Skeletal muscle cell (primary cell): ENCODE measurements around the gene GATAD2B.
"Not testable (repeated sequence)": the region's sequence is repeated elsewhere in the genome, so short reads cannot be mapped to it uniquely, and the experiment has no call there.

Experiments
- DNase-seq: peaks from one replicate; pipeline ENCODE4 v3.0.0-alpha.2; 2010; ENCODE audit warnings: low read depth
- H3K4me3 ChIP-seq: 2 replicates; pipeline ENCODE4 v1.5.1; 2011; ENCODE audit warnings: low read depth, mild to moderate bottlenecking, control low read depth, low read length, moderate library complexity

GATAD2B gene

DNA sequence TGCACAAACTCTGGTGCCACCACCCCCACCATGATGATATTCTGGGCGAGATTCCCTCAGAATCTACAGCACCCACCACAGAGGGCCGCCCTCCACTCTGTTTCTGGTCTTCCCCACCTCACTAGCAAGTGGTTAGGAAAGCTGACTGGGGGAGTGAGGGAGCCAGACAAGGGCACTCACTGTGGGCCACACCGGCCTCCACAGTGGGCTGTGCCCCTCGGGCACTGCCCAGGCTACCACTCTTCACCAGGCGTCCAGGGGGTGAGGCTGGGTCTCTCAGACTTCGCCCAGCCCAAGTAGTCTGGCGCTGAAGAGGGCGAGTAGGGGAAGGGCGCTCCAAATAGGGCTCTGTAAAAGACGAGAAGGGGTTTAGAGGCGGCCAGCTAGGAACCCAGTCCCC is 11.2 kb upstream of the GATAD2B start:
- no peak for DNase-seq
- H3K4me3 ChIP-seq = no peak overlapping the region

DNA sequence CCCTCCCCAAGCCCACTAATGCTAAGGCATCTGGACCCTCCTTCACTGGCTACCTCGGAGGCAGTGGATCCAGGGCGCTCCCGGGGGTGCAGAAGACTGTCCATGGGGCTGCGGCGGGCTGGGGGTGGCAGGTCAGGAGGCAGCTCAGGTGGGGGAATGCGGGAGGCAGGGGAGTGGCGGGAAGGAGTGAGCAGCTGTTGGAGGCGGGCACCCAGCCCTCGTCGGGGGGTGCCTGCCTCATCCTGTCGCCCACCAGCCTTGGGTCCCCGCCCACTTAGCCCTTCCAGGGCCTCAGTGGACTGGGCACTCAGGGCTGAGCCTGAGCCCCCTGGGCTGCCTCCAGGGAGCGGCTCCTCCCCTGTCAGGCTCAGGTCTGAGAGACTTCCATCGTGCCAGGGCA is 10.7 kb upstream of the GATAD2B start:
- H3K4me3 ChIP-seq = no peak overlapping the region
- no peak for DNase-seq

DNA sequence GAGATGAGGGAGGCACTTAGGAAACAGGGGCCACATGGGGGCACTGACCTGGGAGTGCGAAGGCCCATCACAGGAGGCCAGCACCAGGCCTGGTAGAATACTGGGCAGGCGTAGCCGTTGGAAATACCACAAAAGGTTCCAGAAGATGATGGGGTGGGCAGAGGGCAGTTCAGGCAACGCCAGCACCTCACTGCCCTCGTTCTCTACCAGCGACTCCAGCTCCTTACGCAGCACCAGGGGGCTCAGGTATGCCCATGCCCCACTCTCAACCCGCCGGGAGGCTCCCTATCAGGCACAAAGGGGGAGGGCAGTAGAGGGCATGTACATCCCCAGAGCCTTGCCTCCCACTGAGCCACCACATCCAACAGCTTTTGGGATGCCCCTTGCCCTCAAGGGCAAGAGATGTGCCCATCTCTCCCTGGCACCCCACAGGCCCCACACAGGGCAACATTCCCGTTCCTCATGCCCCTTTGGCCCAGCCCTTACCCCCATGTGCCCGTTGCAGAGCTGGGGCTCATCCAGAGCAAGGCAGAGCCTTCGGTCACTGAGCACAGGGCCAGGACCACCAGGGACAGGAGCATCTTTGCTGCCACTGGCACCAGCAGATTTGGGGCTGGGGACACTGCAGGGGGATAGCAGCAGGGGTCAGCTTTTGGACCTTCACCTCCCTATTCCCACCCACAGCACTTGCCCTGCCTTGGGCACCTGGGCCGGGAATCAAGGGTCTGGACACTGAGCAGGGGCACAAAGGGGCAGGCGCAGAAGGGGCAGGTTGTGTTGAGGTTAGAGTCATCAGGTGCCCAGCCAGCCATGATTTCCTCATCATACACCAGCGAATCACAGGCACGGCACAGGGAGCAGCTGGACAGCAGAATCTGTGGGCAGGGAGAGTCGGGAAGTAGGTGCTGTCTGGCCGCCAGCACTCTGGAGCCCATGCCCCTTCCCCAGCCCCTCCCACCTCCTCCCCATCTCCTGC is 9.7 kb upstream of the GATAD2B start:
- H3K4me3 ChIP-seq = no peak overlapping the region
- DNase-seq = no peak

DNA sequence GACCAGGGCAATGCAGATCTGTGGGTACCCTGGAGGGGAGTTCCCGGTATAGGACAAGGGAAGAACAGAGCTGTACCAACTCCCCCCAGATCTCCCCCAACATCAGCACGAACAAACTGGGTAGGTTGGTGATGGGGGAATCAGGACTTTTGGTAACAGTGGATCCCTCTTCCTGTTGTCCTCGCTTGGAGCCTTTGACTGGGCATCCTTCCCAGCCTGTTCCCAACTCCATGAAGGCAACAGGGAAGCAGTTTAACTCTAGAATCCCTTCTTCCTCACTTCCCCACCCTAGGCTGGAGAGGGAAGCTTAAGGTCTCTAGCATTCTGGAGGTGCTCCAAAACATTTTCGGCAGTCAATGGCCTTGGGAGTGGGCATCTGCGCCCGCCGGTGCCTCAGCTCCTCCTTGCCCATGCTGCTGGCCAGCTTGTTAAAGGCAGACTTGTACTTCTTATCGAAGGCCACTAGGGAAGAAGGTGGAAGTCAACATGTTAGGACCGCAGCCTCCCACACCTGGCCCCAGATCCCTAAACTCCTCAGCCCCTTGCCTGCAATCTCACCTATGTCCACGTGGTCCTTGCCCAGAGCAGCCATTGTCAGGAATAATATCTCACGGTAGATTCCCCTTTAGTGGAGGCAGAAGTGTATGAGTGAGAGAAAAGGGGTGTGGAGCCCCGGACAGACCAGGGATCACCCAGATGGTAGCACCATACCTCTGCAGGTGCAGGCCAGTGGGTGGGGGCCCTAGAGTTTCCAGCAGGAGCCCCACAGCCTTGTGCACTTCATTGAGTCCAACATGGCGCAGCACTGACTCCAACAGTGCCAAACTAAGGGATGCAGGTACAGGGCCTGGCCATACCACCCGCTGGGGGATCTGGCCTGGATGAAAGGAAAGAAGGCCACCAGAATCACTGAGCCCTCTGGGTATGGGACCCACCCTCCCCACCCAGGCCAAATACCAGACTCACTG is 7.5 kb upstream of the GATAD2B start:
- no peak for DNase-seq
- H3K4me3 ChIP-seq = no peak overlapping the region

DNA sequence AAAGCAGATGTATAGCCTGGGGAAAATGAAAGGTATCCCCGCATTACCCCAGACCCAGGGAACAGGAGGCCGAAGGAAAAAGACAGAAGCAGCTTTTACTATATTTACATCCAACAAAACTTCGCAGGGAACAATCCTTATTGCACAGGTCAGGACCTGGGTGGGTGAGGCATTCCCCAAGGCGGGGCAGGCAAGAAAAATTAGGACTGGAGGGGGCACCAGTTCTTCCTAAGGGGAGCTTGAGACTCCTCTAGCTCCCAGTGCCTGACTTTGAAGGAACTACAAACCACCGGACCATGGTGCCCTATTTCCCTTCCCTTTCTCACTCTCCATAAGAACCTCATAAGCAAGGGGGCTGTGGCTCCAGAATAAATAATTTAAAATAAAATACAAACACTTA is 6.7 kb upstream of the GATAD2B start:
- no peak for DNase-seq
- no peak overlapping the region for H3K4me3 ChIP-seq

DNA sequence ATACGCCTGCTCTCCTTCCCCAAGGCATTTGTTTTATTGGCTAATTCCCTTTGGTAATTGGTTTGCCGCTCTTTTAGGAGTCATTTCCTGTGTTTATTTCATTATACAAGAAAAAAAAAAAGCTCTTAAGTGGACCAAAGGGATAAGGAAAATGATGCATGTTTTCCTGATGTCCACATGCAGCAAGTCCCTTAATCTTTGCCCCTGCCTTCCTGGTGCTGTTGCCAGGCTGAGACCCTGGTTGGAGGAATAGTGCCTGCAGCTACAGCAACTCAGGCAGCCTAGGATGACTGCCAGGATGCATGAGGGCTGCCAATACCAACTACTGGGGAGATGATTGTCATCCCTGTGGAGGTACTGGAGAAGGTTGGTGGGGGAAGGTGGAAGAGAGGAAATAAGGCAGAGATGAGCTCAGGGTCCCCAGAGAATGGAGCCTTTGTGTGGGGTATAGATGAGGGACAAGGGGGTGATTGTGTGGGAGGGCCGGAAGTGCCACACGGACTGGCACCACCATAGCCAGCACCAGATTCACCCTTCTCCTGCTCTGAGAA is 6.1 kb upstream of the GATAD2B start:
- no peak overlapping the region for H3K4me3 ChIP-seq
- DNase-seq = no peak

DNA sequence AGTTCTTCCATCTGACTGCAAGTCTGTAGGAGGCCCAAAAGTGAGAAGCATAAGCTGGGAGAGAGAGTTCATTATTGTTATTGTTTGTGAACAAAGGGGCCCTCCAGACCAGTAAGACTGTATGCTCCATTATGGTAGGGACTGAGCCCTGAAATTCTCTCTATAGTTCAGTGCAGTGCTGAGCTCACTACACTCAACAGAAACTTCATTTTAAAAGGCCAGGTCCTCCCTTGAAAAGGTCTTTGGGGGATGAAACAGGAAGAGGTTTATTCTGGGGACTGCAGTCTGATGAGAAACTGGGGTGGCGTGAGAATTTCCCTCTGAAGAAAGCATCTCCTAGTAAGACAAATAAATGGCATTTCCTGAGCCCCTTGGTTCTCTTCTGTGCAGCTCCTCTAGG is 5.5 kb upstream of the GATAD2B start:
- H3K4me3 ChIP-seq = no peak overlapping the region
- DNase-seq = no peak

DNA sequence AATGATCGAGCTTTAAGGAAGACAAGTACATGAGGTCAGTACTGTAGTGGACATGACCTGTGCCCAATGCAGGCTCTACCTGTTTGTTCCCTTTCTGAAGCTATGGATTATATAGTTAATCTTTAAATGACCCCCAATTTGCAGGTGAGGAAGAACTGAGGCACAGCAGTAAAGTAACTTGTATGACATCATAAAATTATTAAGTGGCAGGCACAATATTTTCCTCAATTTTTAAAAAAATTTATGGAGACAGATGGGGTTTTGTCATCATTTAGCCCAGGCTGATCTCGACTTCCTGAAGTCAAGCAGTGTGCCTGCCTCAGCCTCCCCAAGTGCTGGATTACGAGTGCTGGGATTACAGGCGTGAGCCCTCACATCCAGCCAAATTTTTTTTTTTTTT is 3.6 kb upstream of the GATAD2B start:
- no peak for DNase-seq
- H3K4me3 ChIP-seq = no peak overlapping the region

DNA sequence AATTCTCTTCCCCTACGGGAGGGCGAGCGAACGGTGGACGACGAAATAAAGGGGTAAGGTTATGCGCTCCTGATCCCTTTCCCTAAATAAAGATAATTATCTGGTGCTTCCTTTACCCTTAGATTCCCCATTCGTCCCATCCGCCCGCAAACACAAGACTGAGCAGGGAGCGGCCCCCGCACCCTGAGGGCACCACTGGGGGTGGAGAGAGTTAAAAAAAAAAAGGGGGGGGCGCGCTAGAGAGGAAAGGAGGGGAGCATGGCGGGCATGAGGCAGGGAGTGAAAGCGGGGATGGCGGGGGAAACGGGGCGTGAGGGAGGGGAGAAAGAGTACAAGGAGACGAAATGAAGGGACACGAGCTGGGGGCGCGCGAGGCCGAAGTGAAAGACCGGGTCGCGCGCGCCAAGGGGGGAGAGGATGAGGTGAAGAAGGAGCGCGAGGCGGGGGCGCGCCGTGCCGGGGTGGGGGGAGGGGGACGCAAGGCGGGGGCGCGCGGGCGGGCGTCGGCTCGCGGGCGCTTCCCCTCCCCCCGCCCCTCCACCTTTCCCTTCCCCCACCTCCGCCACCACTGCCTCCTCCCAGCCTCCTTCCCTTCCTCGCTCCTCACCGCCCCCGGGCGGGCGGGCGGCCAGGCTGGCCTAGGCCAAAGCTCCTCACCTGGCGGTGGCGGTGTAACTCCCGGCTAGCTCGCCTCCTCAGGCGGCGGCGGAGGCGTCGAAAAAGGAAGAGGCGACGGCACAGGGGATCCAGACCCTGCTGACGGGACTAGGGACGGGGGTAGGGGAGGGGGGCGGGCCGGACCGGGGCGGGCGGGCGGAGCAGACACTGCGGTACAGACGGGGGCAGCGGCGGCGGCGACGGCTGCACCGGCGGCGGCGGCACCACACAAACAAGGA is 448 bp downstream of the GATAD2B start:
- peak overlapping the region; percentile 78 for H3K4me3 ChIP-seq
- no peak for DNase-seq

DNA sequence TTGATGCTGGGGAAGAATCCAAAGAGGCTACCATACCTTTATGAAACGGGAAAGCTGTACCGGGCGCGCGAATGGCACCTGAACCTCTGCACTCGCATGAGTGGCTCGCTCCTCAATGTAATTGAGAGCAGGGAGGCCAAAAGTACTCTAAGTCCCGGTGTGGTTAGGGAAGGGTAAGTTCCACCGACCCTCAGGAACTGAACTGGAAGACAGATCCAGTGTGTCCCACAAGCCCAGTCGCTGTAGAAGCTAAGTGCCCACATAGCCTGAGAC is 1.0 kb downstream of the GATAD2B start:
- no peak for DNase-seq

DNA sequence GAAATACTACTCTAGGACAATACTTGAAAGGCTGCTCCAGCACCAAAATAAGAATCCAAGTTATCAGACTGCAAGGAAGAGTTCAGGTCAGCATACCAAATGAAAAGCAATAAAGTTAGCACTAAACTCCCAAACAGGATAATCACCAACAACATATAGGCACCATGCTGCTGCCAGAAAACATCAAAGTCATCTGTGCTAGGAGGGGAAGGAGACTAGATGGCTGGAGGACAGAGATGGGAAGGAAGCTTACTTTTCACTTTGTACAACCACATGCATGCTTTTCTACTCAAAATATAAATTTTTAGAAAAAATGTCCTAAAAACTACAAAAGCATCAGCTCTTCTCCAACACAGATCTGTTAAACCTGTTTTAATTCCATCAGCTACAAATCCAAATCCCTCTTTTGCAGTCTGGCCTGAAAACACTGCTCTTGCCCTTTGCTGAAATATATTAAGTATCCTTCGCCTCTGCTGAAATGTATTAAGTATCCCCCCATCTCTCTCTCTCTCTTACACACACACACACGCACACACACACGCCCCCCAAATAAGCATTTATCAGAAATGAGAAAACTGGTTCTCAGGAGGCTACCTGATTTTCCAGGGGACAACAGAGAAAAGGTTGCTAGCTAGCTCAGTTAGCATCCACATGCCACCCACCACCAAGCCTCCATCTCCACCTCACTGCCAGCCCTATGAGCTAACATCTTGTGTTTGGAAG is 1.5 kb downstream of the GATAD2B start:
- H3K4me3 ChIP-seq = peak overlapping the region; percentile 78
- no peak for DNase-seq

More for the DNA sequence above, 1.0 kb downstream of the GATAD2B start:
- H3K4me3 ChIP-seq = peak overlapping the region; percentile 78

DNA sequence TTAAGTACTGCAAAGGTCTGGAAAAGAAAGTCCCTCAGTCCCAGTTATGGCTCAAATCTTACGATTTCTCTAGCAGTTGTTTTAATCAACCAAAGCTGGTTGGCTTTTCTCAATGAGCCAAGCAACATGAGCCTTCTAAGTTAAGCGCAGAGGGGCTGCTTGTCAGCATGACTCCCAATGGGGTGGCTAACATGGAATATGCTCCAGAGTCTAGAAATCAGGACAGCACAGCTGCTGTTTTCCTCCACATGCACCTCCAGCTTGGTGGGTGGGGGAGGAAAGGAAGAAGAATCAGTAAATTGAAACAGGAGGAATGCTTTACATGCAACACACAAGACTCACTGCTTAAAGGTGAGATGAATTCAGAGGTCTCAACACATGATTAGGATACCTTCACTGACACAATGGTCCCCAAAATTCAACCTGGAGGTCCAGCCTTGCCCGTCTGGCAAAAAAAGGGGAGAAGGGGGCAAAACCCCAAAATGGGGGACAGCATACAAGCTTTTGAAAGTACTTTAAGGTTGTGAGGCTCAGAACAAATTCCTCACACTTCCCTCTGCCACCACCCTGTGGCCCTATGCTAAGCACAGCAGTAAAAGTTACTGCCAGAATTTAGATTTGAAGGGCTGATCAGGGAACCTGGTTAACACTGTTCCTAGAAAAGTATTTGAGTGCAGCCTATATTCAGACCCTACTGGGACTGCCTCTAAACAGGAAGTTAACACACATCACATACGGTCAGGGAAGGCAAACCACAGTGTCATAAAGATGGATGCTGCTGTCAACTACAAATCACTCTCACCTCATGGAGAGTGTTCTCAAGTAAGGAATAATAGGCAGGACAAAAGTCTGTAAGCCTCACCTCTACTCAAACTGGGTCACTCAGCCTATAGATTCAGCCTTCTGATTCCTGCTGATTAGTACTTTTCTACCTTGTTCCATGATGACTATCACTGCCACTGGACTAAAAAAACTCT is 2.6 kb downstream of the GATAD2B start:
- no peak for DNase-seq
- no peak overlapping the region for H3K4me3 ChIP-seq

DNA sequence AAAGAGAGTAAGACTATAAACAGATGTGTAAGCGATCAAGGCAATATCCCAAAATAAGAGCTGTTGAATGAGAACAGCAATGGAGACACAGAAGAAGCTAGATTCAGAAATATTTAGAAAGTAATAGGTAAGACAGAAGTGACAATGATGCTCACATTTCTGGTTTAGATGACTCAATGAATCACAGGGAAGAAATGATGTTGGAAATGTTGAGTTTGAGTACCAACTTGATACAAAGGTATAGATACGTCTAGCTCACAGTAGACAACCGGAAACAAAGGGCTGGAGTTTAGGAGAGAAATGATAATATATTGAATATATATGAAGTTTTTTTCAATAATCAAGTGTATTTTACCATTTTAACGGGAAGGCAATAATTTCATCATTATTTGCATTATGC is 6.5 kb downstream of the GATAD2B start:
- DNase-seq = no peak
- H3K4me3 ChIP-seq = no peak overlapping the region

DNA sequence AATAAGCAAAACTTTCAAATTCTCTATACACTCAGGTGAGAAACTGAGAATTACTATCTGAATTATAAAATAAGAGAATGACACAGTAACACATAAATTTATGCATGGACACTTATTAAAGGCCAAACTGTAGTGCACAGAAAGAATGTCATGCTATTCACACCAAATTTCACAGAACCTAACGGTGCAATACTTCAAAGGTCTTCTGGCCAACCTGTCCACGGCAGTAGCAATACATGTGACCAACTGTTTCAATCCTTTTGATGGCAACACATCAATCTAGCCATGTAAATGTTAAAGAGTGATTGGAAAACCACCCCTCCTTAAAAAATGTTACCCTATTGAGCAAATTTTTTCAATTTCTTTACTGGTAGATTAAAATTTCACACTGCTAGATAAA is 10.4 kb downstream of the GATAD2B start:
- DNase-seq = no peak

DNA sequence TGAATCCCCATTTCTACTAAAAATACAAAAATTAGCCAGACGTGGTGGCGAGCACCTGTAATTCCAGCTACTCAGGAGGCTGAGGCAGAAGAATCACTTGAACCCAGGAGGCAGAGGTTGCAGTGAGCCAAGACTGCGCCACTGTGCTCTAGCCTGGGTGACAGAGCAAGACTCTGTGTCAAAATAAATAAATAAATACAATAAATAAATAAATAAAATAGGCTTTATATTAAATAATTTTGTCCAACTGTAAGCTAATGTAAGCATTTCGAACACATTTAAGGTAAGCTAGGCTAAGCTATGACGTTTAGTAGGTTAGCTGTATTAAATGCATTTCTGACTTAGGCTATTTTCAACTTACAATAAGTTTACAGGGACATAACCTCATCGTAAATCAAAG is 12.2 kb downstream of the GATAD2B start:
- DNase-seq, H3K4me3 ChIP-seq: not testable (repeated sequence)

More for the DNA sequence above, 10.4 kb downstream of the GATAD2B start:
- H3K4me3 ChIP-seq = no peak overlapping the region

DNA sequence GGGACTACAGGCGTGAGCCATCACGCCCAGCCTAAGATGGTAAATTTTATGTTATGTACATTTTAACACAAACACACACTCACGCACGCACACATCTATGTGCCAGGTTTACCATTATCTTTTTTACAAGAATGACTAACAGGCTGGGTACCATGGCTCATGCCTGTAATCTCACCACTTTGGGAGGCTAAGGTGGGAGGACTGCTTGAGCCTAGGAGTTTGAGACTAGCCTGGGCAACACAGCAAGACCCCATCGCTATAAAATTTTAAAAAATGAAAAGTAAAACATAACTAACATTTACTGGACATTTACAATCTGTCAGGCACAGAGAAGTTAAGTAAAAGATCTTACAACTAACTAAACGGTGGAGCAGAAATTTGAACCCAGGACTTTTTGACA is 14.7 kb downstream of the GATAD2B start:
- no peak for DNase-seq
- no peak overlapping the region for H3K4me3 ChIP-seq

DNA sequence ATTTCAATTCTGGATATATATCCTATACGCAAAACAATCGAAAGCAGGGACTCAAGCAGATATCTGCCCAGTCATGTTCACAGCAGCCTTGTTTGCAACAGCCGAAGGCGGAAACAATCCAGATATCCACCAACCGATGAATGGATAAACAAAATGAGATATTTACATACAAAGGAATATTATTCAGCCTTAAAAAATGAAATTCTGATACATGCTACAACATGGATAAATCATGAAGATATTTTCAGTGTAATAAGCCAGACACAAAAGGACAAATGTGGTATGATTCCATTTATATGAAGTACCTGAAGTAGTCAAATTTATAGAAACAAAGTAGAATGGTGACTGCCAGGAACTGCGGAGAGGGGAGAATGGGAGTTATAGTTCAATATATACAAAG is 15.6 kb downstream of the GATAD2B start:
- H3K4me3 ChIP-seq = no peak overlapping the region
- no peak for DNase-seq
